Fibroblast of the aortic adventitia (primary cell): ENCODE results near the gene PDXP. TPM values are rescaled to one million over a fixed set of nuclear protein-coding genes. Genes with fewer than 3 reads are reported as not detected.
A peak's percentile ranks its signal among the peaks of the same experiment; 100 is the strongest.

Experiments
- DNase-seq: peaks from one replicate; pipeline ENCODE4 v3.0.0-alpha.2; 2010; ENCODE audit warnings: low read depth
- H3K4me3 ChIP-seq: 2 replicates; pipeline ENCODE4 v1.5.1; 2011; ENCODE audit warnings: low read depth, mild to moderate bottlenecking, control low read depth, low read length, moderate library complexity
- CTCF ChIP-seq: IDR thresholded peaks from 2 replicates; pipeline ENCODE4 v1.5.1; 2011; ENCODE audit warnings: mild to moderate bottlenecking, low read length, control low read depth, inconsistent platforms; ENCODE audit not compliant: insufficient read depth
- total RNA-seq: library from RNA; depleted of rRNA; stranded (reverse); fragments of >200 nt; gene quantifications from 2 replicates; pipeline ENCODE4 v1.2.3, GENCODE V29; 2012; ENCODE audit warnings: low replicate concordance

The PDXP gene
- total RNA-seq, 1 donor, result 7.4 TPM

- H3K4me3 ChIP-seq, result peak overlapping the region; percentile 78
- no peak for DNase-seq
- no peak for TF ChIP-seq CTCF
Observed at GRCh38 chr22:37659897-37660708, 1.6 kb downstream of the PDXP start.

GRCh38 chr22:37660709-37661045 is 2.2 kb downstream of the PDXP start:
- DNase-seq, result no peak

GRCh38 chr22:37661160-37661924 is 2.8 kb downstream of the PDXP start:
- peak; percentile 62 for TF ChIP-seq CTCF
- peak; percentile 73 for DNase-seq
- peak overlapping the region; percentile 25 for H3K4me3 ChIP-seq

More at GRCh38 chr22:37660709-37661045, 2.2 kb downstream of the PDXP start:
- no peak for TF ChIP-seq CTCF
- H3K4me3 ChIP-seq, result peak overlapping the region; percentile 25

GRCh38 chr22:37662039-37662438 is 3.5 kb downstream of the PDXP start:
- DNase-seq, result no peak
- H3K4me3 ChIP-seq, result no peak overlapping the region
- no peak for TF ChIP-seq CTCF

- no peak for TF ChIP-seq CTCF
- DNase-seq, result no peak
- H3K4me3 ChIP-seq, result no peak overlapping the region
Observed at GRCh38 chr22:37663521-37664140, 5.1 kb downstream of the PDXP start.

GRCh38 chr22:37664249-37665101 is 6.0 kb downstream of the PDXP start:
- TF ChIP-seq CTCF, result no peak
- DNase-seq, result no peak
- H3K4me3 ChIP-seq, result no peak overlapping the region
